HepG2 (cell line): ENCODE results near the gene HDAC4. TPM values are rescaled to one million over a fixed set of nuclear protein-coding genes. Genes with fewer than 3 reads are reported as not detected.

ENCODE experiments used
- ATAC-seq: fragments of 200-7000 bp; cut with Tn5 transposase; 3 replicates; pipeline ENCODE4 v1.9.1; 2020; ENCODE audit warnings: mild to moderate bottlenecking, moderate library complexity
- BruUV-seq: library from RNA; stranded (reverse); fragments of 400-500 nt; replicated peaks from 2 replicates; lab custom pipeline; 2021; lab: Mats Ljungman, UMichigan
- CTCF ChIA-PET: fragments of 300-600 bp; formaldehyde crosslinking; extraction: SDS; loops from one replicate; lab custom pipeline; 2021; ENCODE audit warnings: low total read pairs, inconsistent platforms, low intra/inter-chr PET ratio; lab: Yijun Ruan, JAX
- POLR2A ChIA-PET: fragments of 350-600 bp; sonication (Branson Sonifier 250); formaldehyde crosslinking; loops from one replicate; lab custom pipeline; 2020; ENCODE audit warnings: antibody characterized with exemption, inconsistent platforms; lab: Yijun Ruan, JAX
- DNase-seq: peaks from one replicate; pipeline ENCODE4 v3.0.0-alpha.2; 2015; ENCODE audit warnings: low spot score
- FAIRE-seq: peaks from 3 replicates; lab custom pipeline; 2011; peaks lifted over from hg19 to GRCh38; lab: Jason Lieb, UNC
- H2AFZ ChIP-seq: one replicate; pipeline ENCODE4 v1.6.1; 2011; ENCODE audit warnings: low read length, inconsistent platforms
- H3K27ac ChIP-seq: fragments of 300-600 bp; 3 replicates; pipeline ENCODE4 v1.8.0; 2011; ENCODE audit warnings: mixed run types, mild to moderate bottlenecking, mixed read lengths, low read length, inconsistent platforms; ENCODE audit not compliant: insufficient read depth; ENCODE audit errors: extremely low read length
- H3K27me3 ChIP-seq, 2 experiments: fragments of 200-600 bp in 1 of 2; 2 replicates in 1 of 2; 3 replicates in 1 of 2; pipeline versions ENCODE4 v1.6.0 to v1.8.0; 2011; ENCODE audit warnings: low read length in 2 of 2, mild to moderate bottlenecking in 2 of 2, moderate library complexity in 2 of 2, inconsistent platforms in 1 of 2; ENCODE audit not compliant: insufficient read depth in 2 of 2, control insufficient read depth in 1 of 2
- H3K36me3 ChIP-seq, 2 experiments: fragments of 200-600 bp in 1 of 2; replicated peaks in 1 of 2; 2 replicates in 1 of 2; 3 replicates in 1 of 2; pipeline versions ENCODE4 v1.5.1 to v1.8.0; 2011; ENCODE audit warnings: low read length in 2 of 2, inconsistent platforms in 1 of 2; ENCODE audit not compliant: insufficient read depth in 2 of 2, control insufficient read depth in 1 of 2
- H3K4me1 ChIP-seq: 2 replicates; pipeline ENCODE4 v1.5.1; 2012; ENCODE audit warnings: low read length, inconsistent platforms; ENCODE audit not compliant: insufficient read depth
- H3K4me2 ChIP-seq: 2 replicates; pipeline ENCODE4 v1.6.0; 2011; ENCODE audit warnings: low read depth, low read length, inconsistent platforms
- H3K4me3 ChIP-seq, 3 experiments: fragments of 200-600 bp in 1 of 3; sonication (generic), shearing (Covaris generic) in 1 of 3; replicated peaks in 1 of 3; 2 replicates each; pipeline ENCODE4 v1.5.1; 2011 to 2016; ENCODE audit warnings: low read length in 3 of 3, inconsistent platforms in 2 of 3, low read depth in 2 of 3, mild to moderate bottlenecking in 2 of 3, control low read depth in 1 of 3, mixed read lengths in 1 of 3; ENCODE audit not compliant: insufficient read depth in 1 of 3
- H3K79me2 ChIP-seq: one replicate; pipeline ENCODE4 v1.6.1; 2011; ENCODE audit warnings: low read length, inconsistent platforms; ENCODE audit not compliant: insufficient read depth
- H3K9ac ChIP-seq: 2 replicates; pipeline ENCODE4 v1.6.0; 2011; ENCODE audit warnings: mild to moderate bottlenecking, low read depth, low read length, inconsistent platforms; ENCODE audit not compliant: insufficient read depth
- H3K9me3 ChIP-seq: 2 replicates; pipeline ENCODE4 v1.5.1; 2012; ENCODE audit warnings: mild to moderate bottlenecking, low read length
- H4K20me1 ChIP-seq: 2 replicates; pipeline ENCODE4 v1.6.0; 2011; ENCODE audit warnings: inconsistent platforms, mild to moderate bottlenecking, low read length, moderate library complexity; ENCODE audit not compliant: insufficient read depth
- ARHGAP35 ChIP-seq: sonication (generic); formaldehyde crosslinking; IDR thresholded peaks from 2 replicates; pipeline ENCODE4 v1.9.0; 2022; ENCODE audit warnings: mild to moderate bottlenecking, inconsistent platforms, moderate library complexity, missing genetic modification reagents, borderline replicate concordance
- RBAK ChIP-seq: sonication (generic); formaldehyde crosslinking; IDR thresholded peaks from 2 replicates; pipeline ENCODE4 v1.5.1; 2020; ENCODE audit warnings: mild to moderate bottlenecking, missing genetic modification reagents
- RFX1 ChIP-seq: fragments of 450-650 bp; IDR thresholded peaks from 2 replicates; pipeline ENCODE4 v1.6.1; 2017
- RFX5 ChIP-seq: IDR thresholded peaks from 2 replicates; pipeline ENCODE4 v1.6.1; 2011; ENCODE audit warnings: low read depth, low read length, improper control_type of control experiment
- SP1 ChIP-seq, 2 experiments: fragments of 450-650 bp in 1 of 2; sonication (generic) in 1 of 2; formaldehyde crosslinking in 1 of 2; IDR thresholded peaks; 2 replicates each; pipeline versions ENCODE4 v1.4.0 to v1.6.1; 2016 to 2020; ENCODE audit warnings: missing genetic modification reagents in 1 of 2
- ZBTB33 ChIP-seq: sonication (generic); formaldehyde crosslinking; IDR thresholded peaks from 2 replicates; pipeline ENCODE4 v1.4.0; 2020; ENCODE audit warnings: missing genetic modification reagents
- ZMYM3 ChIP-seq: sonication (generic); formaldehyde crosslinking; IDR thresholded peaks from 2 replicates; pipeline ENCODE4 v1.5.1; 2020; ENCODE audit warnings: mild to moderate bottlenecking, missing genetic modification reagents
- ZNF253 ChIP-seq: sonication (generic); formaldehyde crosslinking; IDR thresholded peaks from 2 replicates; pipeline ENCODE4 v1.8.0; 2022; ENCODE audit warnings: mild to moderate bottlenecking, missing genetic modification reagents, borderline replicate concordance
- ZNF44 ChIP-seq: sonication (generic); formaldehyde crosslinking; IDR thresholded peaks from 2 replicates; pipeline ENCODE4 v1.5.1; 2020; ENCODE audit warnings: mild to moderate bottlenecking, missing genetic modification reagents
- ZNF629 ChIP-seq: sonication (generic); formaldehyde crosslinking; conservative IDR thresholded peaks from 2 replicates; pipeline ENCODE4 v1.5.0; 2020; ENCODE audit warnings: missing genetic modification reagents
- WGBS: methylation state at CpG from one replicate; pipeline ENCODE4 v1.1.6; 2017; ENCODE audit warnings: low lambda C conversion rate; 5-methylcytosine and 5-hydroxymethylcytosine counted together
- in situ Hi-C: cut with HindIII; loops from 2 replicates; pipeline ENCODE4 v1.10.0; 2017; ENCODE audit warnings: low pct_unique_long_range_greater_than_20kb; ENCODE audit not compliant: extremely low pct_ligation_motif_present
- intact Hi-C: fragments of 100-400 bp; cut with micrococcal nuclease; formaldehyde crosslinking; loops from one replicate; pipeline ENCODE4 v1.10.0; 2022; ENCODE audit not compliant: unreplicated experiment
- polyA plus RNA-seq, 8 experiments: library from polyadenylated mRNA; depleted of rRNA in 3 of 8; stranded (reverse) in 7 of 8; unstranded in 1 of 8; fragments of >200 nt; fragmentation: Illumina TruSeq in 4 of 8; extraction: Trizol in 4 of 8; gene quantifications; 2 replicates each; pipeline versions ENCODE4 v1.2.1 to v1.2.3, GENCODE V29; 2011 to 2016; ENCODE audit warnings: low read depth in 4 of 8, missing spikeins in 1 of 8, mixed read lengths in 1 of 8; ENCODE audit not compliant: insufficient read depth in 1 of 8
- total RNA-seq, 5 experiments: library from RNA; depleted of rRNA; stranded (reverse); fragments of >200 nt; fragmentation: Illumina TruSeq; extraction: Trizol; gene quantifications; 2 replicates each; pipeline ENCODE4 v1.2.3, GENCODE V29; 2016; ENCODE audit warnings: low read depth in 1 of 5
- TF ChIP-seq, protein P1 (sequence below): sonication (generic); formaldehyde crosslinking; conservative IDR thresholded peaks from 2 replicates; pipeline ENCODE4 v1.4.0; 2020; ENCODE audit warnings: mild to moderate bottlenecking, missing genetic modification reagents, moderate library complexity
- TF ChIP-seq, protein P2 (sequence below): sonication (generic); formaldehyde crosslinking; conservative IDR thresholded peaks from 2 replicates; pipeline ENCODE4 v1.8.0; 2022; ENCODE audit warnings: mild to moderate bottlenecking, moderate library complexity, missing genetic modification reagents
- TF ChIP-seq, protein P3 (sequence below): sonication (generic); formaldehyde crosslinking; IDR thresholded peaks from 2 replicates; pipeline ENCODE4 v1.4.0; 2020; ENCODE audit warnings: missing genetic modification reagents, borderline replicate concordance

The HDAC4 gene
- total and polyA plus RNA-seq, 2 of the 13 experiments (the other 11 are each of a cell fraction or from before 2014, with no cell fraction given), result 10.1 to 11.5 TPM

DNA sequence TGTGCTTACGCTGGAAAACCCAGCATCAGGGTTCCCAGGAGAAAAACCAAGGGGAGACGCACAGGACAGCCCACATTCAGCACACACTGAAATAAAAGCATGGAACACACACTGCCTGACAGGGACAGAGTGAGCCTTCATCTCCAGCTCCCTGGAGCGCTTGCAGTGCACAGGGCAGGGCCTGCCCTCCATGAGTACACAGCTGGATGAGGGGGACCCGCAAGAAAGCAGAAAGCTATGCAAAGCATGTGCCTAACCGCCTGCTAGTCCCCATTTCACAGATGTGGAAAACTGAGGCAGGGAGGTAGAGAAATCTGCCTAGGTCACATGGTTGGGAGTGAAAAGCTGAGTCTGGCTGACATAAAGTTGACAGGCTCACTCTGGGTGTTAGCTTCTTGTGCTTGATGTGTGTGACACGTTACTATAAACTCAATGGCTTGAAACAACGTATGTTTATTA, 187.1 kb downstream of the HDAC4 start:
- 98% methylated on average over 7 of the region's 7 CpGs for WGBS

More for the DNA sequence above, 187.1 kb downstream of the HDAC4 start:
- Histone ChIP-seq H3K79me2 (peaks cover 10% of the 10 kb centered on the region), H3K4me2 (no peak overlapping the region), H4K20me1 (peaks cover 17% of the 10 kb centered on the region), H2AFZ (no peak overlapping the region), H3K27ac (no peak overlapping the region), H3K4me1 (no peaks in the 10 kb centered on the region), H3K27me3 (no peaks in the 10 kb centered on the region), H3K4me3 (no peak overlapping the region), H3K9me3 (no peaks in the 10 kb centered on the region), H3K36me3 (no peaks in the 10 kb centered on the region), H3K9ac (no peak overlapping the region)
- no TSS peak for BruUV-seq
- intact Hi-C loops, result no loop called here
- ATAC-seq (peak; percentile 17; the same call in 1 of the 3 replicates), FAIRE-seq (no peak), DNase-seq (no peak)
- in situ Hi-C loops, result no loop called here
- ChIA-PET CTCF (no interaction called here), POLR2A (interaction anchor here (1.0 kb wide), 1 partner anchor 187 kb away, joined by 3 read pairs; the partner anchor contains the start of gene HDAC4)
- peak; percentile 96 for TF ChIP-seq ZNF629
- no peak for TF ChIP-seq RBAK
- TF ChIP-seq ZMYM3 (CRISPR knock-in tag), result 0 out of 2 replicates have a peak, but pooled peaks have one; percentile 64
- TF ChIP-seq, protein P1, sequence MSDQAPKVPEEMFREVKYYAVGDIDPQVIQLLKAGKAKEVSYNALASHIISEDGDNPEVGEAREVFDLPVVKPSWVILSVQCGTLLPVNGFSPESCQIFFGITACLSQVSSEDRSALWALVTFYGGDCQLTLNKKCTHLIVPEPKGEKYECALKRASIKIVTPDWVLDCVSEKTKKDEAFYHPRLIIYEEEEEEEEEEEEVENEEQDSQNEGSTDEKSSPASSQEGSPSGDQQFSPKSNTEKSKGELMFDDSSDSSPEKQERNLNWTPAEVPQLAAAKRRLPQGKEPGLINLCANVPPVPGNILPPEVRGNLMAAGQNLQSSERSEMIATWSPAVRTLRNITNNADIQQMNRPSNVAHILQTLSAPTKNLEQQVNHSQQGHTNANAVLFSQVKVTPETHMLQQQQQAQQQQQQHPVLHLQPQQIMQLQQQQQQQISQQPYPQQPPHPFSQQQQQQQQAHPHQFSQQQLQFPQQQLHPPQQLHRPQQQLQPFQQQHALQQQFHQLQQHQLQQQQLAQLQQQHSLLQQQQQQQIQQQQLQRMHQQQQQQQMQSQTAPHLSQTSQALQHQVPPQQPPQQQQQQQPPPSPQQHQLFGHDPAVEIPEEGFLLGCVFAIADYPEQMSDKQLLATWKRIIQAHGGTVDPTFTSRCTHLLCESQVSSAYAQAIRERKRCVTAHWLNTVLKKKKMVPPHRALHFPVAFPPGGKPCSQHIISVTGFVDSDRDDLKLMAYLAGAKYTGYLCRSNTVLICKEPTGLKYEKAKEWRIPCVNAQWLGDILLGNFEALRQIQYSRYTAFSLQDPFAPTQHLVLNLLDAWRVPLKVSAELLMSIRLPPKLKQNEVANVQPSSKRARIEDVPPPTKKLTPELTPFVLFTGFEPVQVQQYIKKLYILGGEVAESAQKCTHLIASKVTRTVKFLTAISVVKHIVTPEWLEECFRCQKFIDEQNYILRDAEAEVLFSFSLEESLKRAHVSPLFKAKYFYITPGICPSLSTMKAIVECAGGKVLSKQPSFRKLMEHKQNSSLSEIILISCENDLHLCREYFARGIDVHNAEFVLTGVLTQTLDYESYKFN, result no peak
- TF ChIP-seq SP1 (IDR thresholded peaks at IDR 0.05), result no peak
- TF ChIP-seq SP1 (CRISPR knock-in tag; IDR thresholded peaks at IDR 0.05), result no peak
- no peak for TF ChIP-seq ZNF44 (CRISPR knock-in tag)
- TF ChIP-seq, protein P2, sequence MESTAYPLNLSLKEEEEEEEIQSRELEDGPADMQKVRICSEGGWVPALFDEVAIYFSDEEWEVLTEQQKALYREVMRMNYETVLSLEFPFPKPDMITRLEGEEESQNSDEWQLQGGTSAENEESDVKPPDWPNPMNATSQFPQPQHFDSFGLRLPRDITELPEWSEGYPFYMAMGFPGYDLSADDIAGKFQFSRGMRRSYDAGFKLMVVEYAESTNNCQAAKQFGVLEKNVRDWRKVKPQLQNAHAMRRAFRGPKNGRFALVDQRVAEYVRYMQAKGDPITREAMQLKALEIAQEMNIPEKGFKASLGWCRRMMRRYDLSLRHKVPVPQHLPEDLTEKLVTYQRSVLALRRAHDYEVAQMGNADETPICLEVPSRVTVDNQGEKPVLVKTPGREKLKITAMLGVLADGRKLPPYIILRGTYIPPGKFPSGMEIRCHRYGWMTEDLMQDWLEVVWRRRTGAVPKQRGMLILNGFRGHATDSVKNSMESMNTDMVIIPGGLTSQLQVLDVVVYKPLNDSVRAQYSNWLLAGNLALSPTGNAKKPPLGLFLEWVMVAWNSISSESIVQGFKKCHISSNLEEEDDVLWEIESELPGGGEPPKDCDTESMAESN (CRISPR knock-in tag), result no peak
- 0 out of 2 replicates have a peak, but pooled peaks have one; percentile 36 for TF ChIP-seq ZBTB33 (CRISPR knock-in tag)
- TF ChIP-seq ARHGAP35, result no peak
- no peak for TF ChIP-seq RFX5
- TF ChIP-seq ZNF253 (CRISPR knock-in tag), result no peak
- no peak for TF ChIP-seq RFX1
- TF ChIP-seq, protein P3, sequence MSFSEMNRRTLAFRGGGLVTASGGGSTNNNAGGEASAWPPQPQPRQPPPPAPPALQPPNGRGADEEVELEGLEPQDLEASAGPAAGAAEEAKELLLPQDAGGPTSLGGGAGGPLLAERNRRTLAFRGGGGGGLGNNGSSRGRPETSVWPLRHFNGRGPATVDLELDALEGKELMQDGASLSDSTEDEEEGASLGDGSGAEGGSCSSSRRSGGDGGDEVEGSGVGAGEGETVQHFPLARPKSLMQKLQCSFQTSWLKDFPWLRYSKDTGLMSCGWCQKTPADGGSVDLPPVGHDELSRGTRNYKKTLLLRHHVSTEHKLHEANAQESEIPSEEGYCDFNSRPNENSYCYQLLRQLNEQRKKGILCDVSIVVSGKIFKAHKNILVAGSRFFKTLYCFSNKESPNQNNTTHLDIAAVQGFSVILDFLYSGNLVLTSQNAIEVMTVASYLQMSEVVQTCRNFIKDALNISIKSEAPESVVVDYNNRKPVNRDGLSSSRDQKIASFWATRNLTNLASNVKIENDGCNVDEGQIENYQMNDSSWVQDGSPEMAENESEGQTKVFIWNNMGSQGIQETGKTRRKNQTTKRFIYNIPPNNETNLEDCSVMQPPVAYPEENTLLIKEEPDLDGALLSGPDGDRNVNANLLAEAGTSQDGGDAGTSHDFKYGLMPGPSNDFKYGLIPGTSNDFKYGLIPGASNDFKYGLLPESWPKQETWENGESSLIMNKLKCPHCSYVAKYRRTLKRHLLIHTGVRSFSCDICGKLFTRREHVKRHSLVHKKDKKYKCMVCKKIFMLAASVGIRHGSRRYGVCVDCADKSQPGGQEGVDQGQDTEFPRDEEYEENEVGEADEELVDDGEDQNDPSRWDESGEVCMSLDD (CRISPR knock-in tag), result no peak
